HEK293 (cell line): ENCODE data around the gene THY1.

Experiments used
- CTCF ChIP-seq: fragments of 450-650 bp; formaldehyde crosslinking; IDR thresholded peaks from 2 replicates; pipeline ENCODE4 v1.5.1; 2016; ENCODE audit warnings: missing biosample characterization, missing genetic modification characterization
- REST ChIP-seq: fragments of 450-650 bp; formaldehyde crosslinking; IDR thresholded peaks from 2 replicates; pipeline ENCODE4 v1.5.1; 2016; ENCODE audit warnings: missing biosample characterization, missing genetic modification characterization
- SETDB1 ChIP-seq: IDR thresholded peaks from one replicate; pipeline ENCODE4 v1.6.1; 2017; ENCODE audit warnings: mild to moderate bottlenecking, low read length, moderate library complexity, mixed read lengths; ENCODE audit not compliant: insufficient read length
- ZFP37 ChIP-seq: fragments of 450-650 bp; formaldehyde crosslinking; IDR thresholded peaks from 2 replicates; pipeline ENCODE4 v1.5.1; 2016; ENCODE audit warnings: missing biosample characterization, missing genetic modification characterization
- ZNF19 ChIP-seq: fragments of 450-650 bp; formaldehyde crosslinking; IDR thresholded peaks from 2 replicates; pipeline ENCODE4; 2016; ENCODE audit warnings: missing biosample characterization, missing genetic modification characterization, low read depth
- ZNF274 ChIP-seq, 2 experiments: fragments of 200-500 bp in 1 of 2; fragments of 450-650 bp in 1 of 2; sonication (Bioruptor generic) in 1 of 2; formaldehyde crosslinking in 1 of 2; IDR thresholded peaks; 2 replicates each; pipeline versions ENCODE4 v1.5.1 to v1.6.1; 2014 to 2016; ENCODE audit warnings: borderline replicate concordance in 1 of 2, inconsistent platforms in 1 of 2, low read length in 1 of 2, missing biosample characterization in 1 of 2, missing genetic modification characterization in 1 of 2
- ZNF302 ChIP-seq: fragments of 450-650 bp; formaldehyde crosslinking; IDR thresholded peaks from 2 replicates; pipeline ENCODE4 v1.5.1; 2016; ENCODE audit warnings: missing biosample characterization, missing genetic modification characterization, low read depth
- ZNF555 ChIP-seq: fragments of 450-650 bp; formaldehyde crosslinking; conservative IDR thresholded peaks from 2 replicates; pipeline ENCODE4 v1.5.1; 2017; ENCODE audit warnings: missing biosample characterization, mild to moderate bottlenecking, missing genetic modification characterization, inconsistent platforms
- ZNF626 ChIP-seq: fragments of 450-650 bp; sonication (Bioruptor Pico); formaldehyde crosslinking; IDR thresholded peaks from 2 replicates; pipeline ENCODE4 v1.5.1; 2018; ENCODE audit warnings: missing biosample characterization, missing genetic modification characterization, inconsistent platforms

GRCh38 chr11:119422809-119423508, at the start of gene THY1:
- TF ChIP-seq ZNF302 (tag by site-specific recombination): no peak
- TF ChIP-seq ZNF626: no peak
- TF ChIP-seq ZFP37 (tag by site-specific recombination): no peak
- TF ChIP-seq CTCF (tag by site-specific recombination): no peak
- no peak for TF ChIP-seq SETDB1
- TF ChIP-seq ZNF555 (tag by site-specific recombination): no peak
- TF ChIP-seq ZNF19 (tag by site-specific recombination): no peak
- TF ChIP-seq REST (tag by site-specific recombination): no peak
- TF ChIP-seq ZNF274 (IDR thresholded peaks at IDR 0.05; ENCODE audit: low read length): no peak
- no peak for TF ChIP-seq ZNF274 (tag by site-specific recombination; IDR thresholded peaks at IDR 0.05; ENCODE audit: borderline replicate concordance)
